Measurements from ENCODE around the gene CFAP251. TPM values are rescaled to one million over a fixed set of nuclear protein-coding genes. Genes with fewer than 3 reads are reported as not detected.
"Not testable (repeated sequence)": the region's sequence is repeated elsewhere in the genome, so short reads cannot be mapped to it uniquely, and the experiment has no call there.

Gene CFAP251
- polyA plus RNA-seq, 1 donor from 2014 or later = 4.0 TPM

- Histone ChIP-seq H3K79me2 (replicated peaks; ENCODE audit: insufficient read depth, low read length) (no peaks in the 10 kb centered on the region), H3K4me3 (ENCODE audit: low read length) (no peak overlapping the region), H3K36me3 (ENCODE audit: insufficient read depth, low read length) (no peaks in the 10 kb centered on the region), H3K9ac (ENCODE audit: low read length) (no peak overlapping the region), H3F3A (ENCODE audit: insufficient read depth, low read length, poor library complexity, severe bottlenecking) (no peaks in the 10 kb centered on the region), H2AFZ (ENCODE audit: low read depth, low read length) (no peak overlapping the region), H3K27ac (ENCODE audit: low read length) (no peak overlapping the region), H3K9me2 (ENCODE audit: insufficient read depth, low read length) (no peaks in the 10 kb centered on the region), H3K9me3 (ENCODE audit: low read length) (no peaks in the 10 kb centered on the region), H3K4me2 (ENCODE audit: low read length) (no peak overlapping the region), H4K20me1 (ENCODE audit: insufficient read depth) (no peaks in the 10 kb centered on the region), H3K27me3 (ENCODE audit: insufficient read depth, low read depth, low read length) (no peaks in the 10 kb centered on the region)
- TF ChIP-seq EZH2 (IDR thresholded peaks at IDR 0.05; ENCODE audit: borderline replicate concordance, insufficient read depth, low read length, poor library complexity, severe bottlenecking) (no peak), REST (IDR thresholded peaks at IDR 0.05; ENCODE audit: borderline replicate concordance) (no peak), RAD21 (conservative IDR thresholded peaks at IDR 0.05) (no peak), EP300 (conservative IDR thresholded peaks at IDR 0.05; ENCODE audit: poor library complexity, severe bottlenecking) (no peak), CTCF (IDR thresholded peaks at IDR 0.05; ENCODE audit: poor library complexity, severe bottlenecking) (no peak), TAF1 (IDR thresholded peaks at IDR 0.05; ENCODE audit: low read depth) (no peak), SMC3 (conservative IDR thresholded peaks at IDR 0.05; ENCODE audit: poor library complexity) (no peak), MXI1 (conservative IDR thresholded peaks at IDR 0.05; ENCODE audit: poor library complexity, severe bottlenecking) (no peak), POLR2AphosphoS5 (IDR thresholded peaks at IDR 0.05) (no peak)
Measured at GRCh38 chr12:121986489-121987245, 68.3 kb downstream of the CFAP251 start.

- not testable (repeated sequence) for H3K9me2 ChIP-seq (ENCODE audit: insufficient read depth, low read length); H2AFZ ChIP-seq (ENCODE audit: low read depth, low read length); H3K4me3 ChIP-seq (ENCODE audit: low read length); H3K4me2 ChIP-seq (ENCODE audit: low read length); H3K9me3 ChIP-seq (ENCODE audit: low read length); H4K20me1 ChIP-seq (ENCODE audit: insufficient read depth); H3K27ac ChIP-seq (ENCODE audit: low read length); H3F3A ChIP-seq (ENCODE audit: insufficient read depth, low read length, poor library complexity, severe bottlenecking); H3K9ac ChIP-seq (ENCODE audit: low read length); H3K36me3 ChIP-seq (ENCODE audit: insufficient read depth, low read length); H3K27me3 ChIP-seq (ENCODE audit: insufficient read depth, low read depth, low read length); H3K79me2 ChIP-seq (replicated peaks; ENCODE audit: insufficient read depth, low read length)
Measured at GRCh38 chr12:121988519-121988918, 70.1 kb downstream of the CFAP251 start.
